IMR-90 (cell line): Measurements from ENCODE around the gene PHF21B. TPM values are rescaled to one million over a fixed set of nuclear protein-coding genes. Genes with fewer than 3 reads are reported as not detected.

Experiments used
- ATAC-seq: fragments of 200-7000 bp; cut with Tn5 transposase; 2 replicates; pipeline ENCODE4 v1.9.1; 2020; ENCODE audit warnings: low read depth, mild to moderate bottlenecking, moderate library complexity
- BruUV-seq: library from RNA; stranded (reverse); fragments of 400-500 nt; replicated peaks from 2 replicates; lab custom pipeline; 2021; lab: Mats Ljungman, UMichigan
- CTCF ChIA-PET: fragments of 300-600 bp; formaldehyde crosslinking; extraction: SDS; loops from one replicate; lab custom pipeline; 2021; ENCODE audit warnings: antibody characterized with exemption; lab: Yijun Ruan, JAX
- POLR2A ChIA-PET: fragments of 300-600 bp; sonication (Branson Sonifier 250); formaldehyde crosslinking; loops from one replicate; lab custom pipeline; 2022; ENCODE audit warnings: antibody characterized with exemption; ENCODE audit not compliant: unreplicated experiment; lab: Charles Lee
- DNase-seq: peaks from one replicate; pipeline ENCODE4 v3.0.0; 2013
- H2AFZ ChIP-seq: replicated peaks from 2 replicates; pipeline ENCODE3; 2013; ENCODE audit warnings: low read length, mild to moderate bottlenecking; ENCODE audit not compliant: poor library complexity
- H2AK5ac ChIP-seq: 2 replicates; pipeline ENCODE4 v1.6.1; 2013; ENCODE audit warnings: low read depth, low read length, inconsistent platforms
- H2AK9ac ChIP-seq: replicated peaks from 2 replicates; pipeline ENCODE3; 2013; ENCODE audit warnings: mild to moderate bottlenecking, low read depth, low read length, moderate library complexity; ENCODE audit not compliant: poor library complexity
- H2BK120ac ChIP-seq: 2 replicates; pipeline ENCODE4 v1.6.1; 2013; ENCODE audit warnings: low read depth, low read length, inconsistent platforms
- H2BK15ac ChIP-seq: 3 replicates; pipeline ENCODE4 v1.6.1; 2013; ENCODE audit warnings: low read depth, low read length, inconsistent platforms
- H2BK20ac ChIP-seq: 2 replicates; pipeline ENCODE4 v1.6.1; 2013; ENCODE audit warnings: low read depth, mild to moderate bottlenecking, inconsistent platforms, low read length, moderate library complexity
- H2BK5ac ChIP-seq: 2 replicates; pipeline ENCODE4 v1.6.1; 2013; ENCODE audit warnings: mild to moderate bottlenecking, low read depth, low read length, inconsistent platforms; ENCODE audit not compliant: poor library complexity, severe bottlenecking
- H3K14ac ChIP-seq: replicated peaks from 2 replicates; pipeline ENCODE4 v1.6.1; 2013; ENCODE audit warnings: low read depth, low read length, inconsistent platforms
- H3K18ac ChIP-seq: 2 replicates; pipeline ENCODE4 v1.6.1; 2013; ENCODE audit warnings: low read depth, low read length, control low read depth
- H3K23ac ChIP-seq: 2 replicates; pipeline ENCODE4 v1.6.1; 2013; ENCODE audit warnings: low read depth, low read length, inconsistent platforms
- H3K27ac ChIP-seq: 2 replicates; pipeline ENCODE4 v1.5.1; 2013; ENCODE audit warnings: mild to moderate bottlenecking, control low read depth, low read length; ENCODE audit not compliant: insufficient read depth
- H3K27me3 ChIP-seq: 2 replicates; pipeline ENCODE4 v1.6.1; 2013; ENCODE audit warnings: low read length; ENCODE audit not compliant: control insufficient read depth, insufficient read depth
- H3K36me3 ChIP-seq: 2 replicates; pipeline ENCODE4 v1.6.1; 2013; ENCODE audit warnings: low read length, mixed read lengths; ENCODE audit not compliant: control insufficient read depth, insufficient read depth
- H3K4ac ChIP-seq: 2 replicates; pipeline ENCODE4 v1.6.1; 2013; ENCODE audit warnings: low read depth, low read length, inconsistent platforms
- H3K4me1 ChIP-seq: 2 replicates; pipeline ENCODE4 v1.6.1; 2013; ENCODE audit warnings: low read length, mixed read lengths; ENCODE audit not compliant: control insufficient read depth, insufficient read depth
- H3K4me2 ChIP-seq: 2 replicates; pipeline ENCODE4 v1.6.1; 2013; ENCODE audit warnings: low read depth, mild to moderate bottlenecking, control low read depth, low read length, moderate library complexity
- H3K4me3 ChIP-seq: 2 replicates; pipeline ENCODE4 v1.5.1; 2013; ENCODE audit warnings: low read depth, mild to moderate bottlenecking, control low read depth, low read length, moderate library complexity; ENCODE audit not compliant: insufficient read depth
- H3K56ac ChIP-seq: 2 replicates; pipeline ENCODE4 v1.6.1; 2013; ENCODE audit warnings: low read length, inconsistent platforms; ENCODE audit not compliant: insufficient read depth; ENCODE audit errors: extremely low read depth
- H3K79me1 ChIP-seq, 2 experiments: 2 replicates each; pipeline ENCODE4 v1.6.1; 2013; ENCODE audit warnings: low read length in 2 of 2, inconsistent platforms in 1 of 2, low read depth in 1 of 2
- H3K9ac ChIP-seq: 2 replicates; pipeline ENCODE4 v1.6.1; 2013; ENCODE audit warnings: low read depth, low read length, control low read depth
- H3K9me1 ChIP-seq: 2 replicates; pipeline ENCODE4 v1.6.1; 2013; ENCODE audit warnings: low read length, inconsistent platforms; ENCODE audit not compliant: insufficient read depth
- H3K9me3 ChIP-seq: 2 replicates; pipeline ENCODE4 v1.6.1; 2013; ENCODE audit warnings: low read length; ENCODE audit not compliant: control insufficient read depth, insufficient read depth
- H4K20me1 ChIP-seq: 2 replicates; pipeline ENCODE4 v1.6.1; 2013; ENCODE audit warnings: low read length, inconsistent platforms; ENCODE audit not compliant: insufficient read depth
- H4K5ac ChIP-seq: 2 replicates; pipeline ENCODE4 v1.6.1; 2013; ENCODE audit warnings: mild to moderate bottlenecking, low read depth, low read length, control low read depth
- H4K8ac ChIP-seq, 2 experiments: 2 replicates each; pipeline ENCODE4 v1.6.1; 2013; ENCODE audit warnings: low read depth in 2 of 2, low read length in 2 of 2, control low read depth in 1 of 2, inconsistent platforms in 1 of 2
- H4K91ac ChIP-seq: 2 replicates; pipeline ENCODE4 v1.6.1; 2013; ENCODE audit warnings: low read depth, low read length, inconsistent platforms; ENCODE audit not compliant: insufficient read depth
- BHLHE40 ChIP-seq: fragments of 150-350 bp; IDR thresholded peaks from 2 replicates; pipeline ENCODE4 v1.6.1; 2016; ENCODE audit warnings: mild to moderate bottlenecking, low read depth, low read length
- MAFK ChIP-seq: IDR thresholded peaks from 2 replicates; pipeline ENCODE4 v1.6.1; 2012; ENCODE audit warnings: low read depth, low read length, improper control_type of control experiment
- MAZ ChIP-seq: IDR thresholded peaks from 2 replicates; pipeline ENCODE4 v1.6.1; 2012; ENCODE audit warnings: low read depth, mild to moderate bottlenecking, low read length, improper control_type of control experiment, moderate library complexity, borderline replicate concordance
- MXI1 ChIP-seq: IDR thresholded peaks from 2 replicates; pipeline ENCODE4 v1.6.1; 2012; ENCODE audit warnings: low read depth, mild to moderate bottlenecking, low read length, moderate library complexity, borderline replicate concordance
- NFE2L2 ChIP-seq: fragments of 150-350 bp; IDR thresholded peaks from 2 replicates; pipeline ENCODE4 v1.6.1; 2016; ENCODE audit warnings: low read depth, mild to moderate bottlenecking, low read length
- RAD21 ChIP-seq: IDR thresholded peaks from 2 replicates; pipeline ENCODE4 v1.6.1; 2012; ENCODE audit warnings: low read length, improper control_type of control experiment
- RCOR1 ChIP-seq: IDR thresholded peaks from 2 replicates; pipeline ENCODE4 v1.6.1; 2012; ENCODE audit warnings: mild to moderate bottlenecking, low read length, improper control_type of control experiment; ENCODE audit not compliant: insufficient replicate concordance
- RFX5 ChIP-seq: IDR thresholded peaks from 2 replicates; pipeline ENCODE4 v1.8.0; 2012; ENCODE audit warnings: low read depth, mild to moderate bottlenecking, low read length, moderate library complexity
- WGBS, 2 experiments: methylation state at CpG; one replicate each; pipeline versions ENCODE4 v1.1.5 to v1.1.7; 2013; ENCODE audit warnings: missing lambda C conversion rate in 2 of 2; ENCODE audit not compliant: insufficient read length in 1 of 2; ENCODE audit errors: extremely low coverage in 2 of 2; 5-methylcytosine and 5-hydroxymethylcytosine counted together
- dilution Hi-C: fragments of 300-500 bp; cut with HindIII; formaldehyde crosslinking; loops from one replicate; pipeline ENCODE4 v1.14.3; 2018; ENCODE audit warnings: low sequenced_read_pairs; ENCODE audit not compliant: unreplicated experiment
- in situ Hi-C: fragments of 300-500 bp; cut with MboI; formaldehyde crosslinking; loops from 3 replicates; pipeline ENCODE4 v1.14.3; 2019; ENCODE audit warnings: low sequenced_read_pairs, inconsistent platforms, mixed read lengths
- intact Hi-C: fragments of 100-400 bp; cut with micrococcal nuclease; formaldehyde crosslinking; loops from 2 replicates; pipeline ENCODE4 v1.10.0; 2022
- polyA plus RNA-seq, 3 experiments: library from polyadenylated mRNA; depleted of rRNA; stranded (reverse); fragments of >200 nt; gene quantifications; 2 replicates each; pipeline ENCODE4 v1.2.3, GENCODE V29; 2012; ENCODE audit warnings: low replicate concordance in 1 of 3
- total RNA-seq: library from RNA; depleted of rRNA; stranded (reverse); fragments of >200 nt; gene quantifications from 2 replicates; pipeline ENCODE4 v1.2.3, GENCODE V29; 2012

PHF21B gene
- total and polyA plus RNA-seq, 2 of the 4 experiments (the other 2 are of a cell fraction), result 0.02 TPM; not detected in 1

- Histone ChIP-seq H3K18ac (no peak overlapping the region), H2BK20ac (no peak overlapping the region), H2AK5ac (no peak overlapping the region), H3K27ac (no peak overlapping the region), H3K9ac (no peak overlapping the region), H3K4me2 (no peak overlapping the region), H4K91ac (no peak overlapping the region), H3K9me1 (no peaks in the 10 kb centered on the region), H2BK5ac (no peak overlapping the region), H3K79me1 (no peaks in the 10 kb centered on the region), H3K9me3 (0 out of 2 replicates have a peak, but pooled peaks cover 2% of the 10 kb centered on the region), H2AFZ (no peak overlapping the region), H4K8ac (no peak overlapping the region), H3K36me3 (no peaks in the 10 kb centered on the region), H3K4ac (no peak overlapping the region), H3K4me1 (no peaks in the 10 kb centered on the region), H4K5ac (no peak overlapping the region), H2BK15ac (no peak overlapping the region), H3K23ac (no peak overlapping the region), H3K56ac (no peak overlapping the region), H2BK120ac (no peak overlapping the region), H3K14ac (no peak overlapping the region), H4K20me1 (no peaks in the 10 kb centered on the region), H3K27me3 (no peaks in the 10 kb centered on the region; the same call in 1 of the 2 replicates), H3K4me3 (no peak overlapping the region), H2AK9ac (no peak overlapping the region)
- dilution Hi-C loops, result no loop called here
- intact Hi-C loops, result no loop called here
- 61% methylated on average over 6 of the region's 19 CpGs; no CpG with 5 or more reads in 1 of the 2 experiments for WGBS, 2 experiments
- TF ChIP-seq MXI1 (no peak), RFX5 (no peak), BHLHE40 (no peak), RAD21 (no peak), RCOR1 (no peak), MAZ (no peak), NFE2L2 (no peak), MAFK (no peak)
- POLR2A ChIA-PET, result no interaction called here
- CTCF ChIA-PET, result no interaction called here
- in situ Hi-C loops, result loop anchor here (10.0 kb wide), 1 partner anchor 56 kb away; no protein-coding TSS in a partner anchor
- DNase-seq (no peak), ATAC-seq (no peak)
- no TSS peak for BruUV-seq
Observed at GRCh38 chr22:44880610-44881290, 129.1 kb downstream of the PHF21B start.
